ENCODE data around the gene CFAP57. TPM values are rescaled to one million over a fixed set of nuclear protein-coding genes. Genes with fewer than 3 reads are reported as not detected.

Gene CFAP57
- total RNA-seq, 1 donor from 2014 or later = 4.1 TPM

GRCh38 chr1:43274804-43275180, 102.7 kb downstream of the CFAP57 start:
- ATAC-seq (no peak), DNase-seq (no peak)

GRCh38 chr1:43275826-43276620, 103.9 kb downstream of the CFAP57 start:
- peak; percentile 24 for DNase-seq
- intact Hi-C loops (cut with DNase I) = no loop called here

More at GRCh38 chr1:43274804-43275180, 102.7 kb downstream of the CFAP57 start:
- Histone ChIP-seq H3K4me3 (no peak overlapping the region), H3K36me3 (no peaks in the 10 kb centered on the region), H3K27me3 (ENCODE audit: low read depth) (no peaks in the 10 kb centered on the region), H3K4me1 (peaks cover 16% of the 10 kb centered on the region), H3K9me3 (no peaks in the 10 kb centered on the region), H3K27ac (peak overlapping the region; percentile 8)
- TF ChIP-seq CTCF (IDR thresholded peaks at IDR 0.05) = no peak
- intact Hi-C loops (cut with DNase I) = no loop called here

DNA sequence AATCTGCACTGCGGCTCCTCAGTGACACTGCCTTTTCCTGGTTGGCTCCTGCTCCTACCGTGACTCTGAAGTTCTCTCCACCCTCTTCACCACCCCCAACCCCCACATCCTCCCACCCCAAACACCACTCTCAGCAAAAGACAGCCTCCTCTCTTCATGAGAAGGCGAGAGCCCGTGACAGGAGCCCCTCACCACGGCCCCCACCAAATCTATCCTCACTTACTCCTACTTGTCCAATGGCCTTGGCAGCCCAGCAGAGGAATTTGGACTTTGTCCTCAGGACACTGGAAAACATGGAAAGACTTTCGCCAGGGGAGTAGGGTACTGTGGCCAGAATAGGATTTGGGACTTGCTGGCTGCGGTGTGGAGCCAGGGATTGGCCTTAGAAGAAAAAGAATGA, 104.5 kb downstream of the CFAP57 start:
- Histone ChIP-seq H3K9me3 (no peaks in the 10 kb centered on the region), H3K4me3 (no peak overlapping the region), H3K27ac (no peak overlapping the region), H3K27me3 (ENCODE audit: low read depth) (no peaks in the 10 kb centered on the region), H3K36me3 (no peaks in the 10 kb centered on the region), H3K4me1 (peaks cover 5% of the 10 kb centered on the region)
- no peak for TF ChIP-seq CTCF (IDR thresholded peaks at IDR 0.05)
- DNase-seq = peak; percentile 11
- no peak for ATAC-seq
- intact Hi-C loops (cut with DNase I) = no loop called here

More at GRCh38 chr1:43275826-43276620, 103.9 kb downstream of the CFAP57 start:
- Histone ChIP-seq H3K27ac (no peak overlapping the region), H3K4me1 (peaks cover 9% of the 10 kb centered on the region), H3K36me3 (no peaks in the 10 kb centered on the region), H3K9me3 (no peaks in the 10 kb centered on the region), H3K27me3 (ENCODE audit: low read depth) (no peaks in the 10 kb centered on the region), H3K4me3 (no peak overlapping the region)
- no peak for TF ChIP-seq CTCF (IDR thresholded peaks at IDR 0.05)
- ATAC-seq = no peak

DNA sequence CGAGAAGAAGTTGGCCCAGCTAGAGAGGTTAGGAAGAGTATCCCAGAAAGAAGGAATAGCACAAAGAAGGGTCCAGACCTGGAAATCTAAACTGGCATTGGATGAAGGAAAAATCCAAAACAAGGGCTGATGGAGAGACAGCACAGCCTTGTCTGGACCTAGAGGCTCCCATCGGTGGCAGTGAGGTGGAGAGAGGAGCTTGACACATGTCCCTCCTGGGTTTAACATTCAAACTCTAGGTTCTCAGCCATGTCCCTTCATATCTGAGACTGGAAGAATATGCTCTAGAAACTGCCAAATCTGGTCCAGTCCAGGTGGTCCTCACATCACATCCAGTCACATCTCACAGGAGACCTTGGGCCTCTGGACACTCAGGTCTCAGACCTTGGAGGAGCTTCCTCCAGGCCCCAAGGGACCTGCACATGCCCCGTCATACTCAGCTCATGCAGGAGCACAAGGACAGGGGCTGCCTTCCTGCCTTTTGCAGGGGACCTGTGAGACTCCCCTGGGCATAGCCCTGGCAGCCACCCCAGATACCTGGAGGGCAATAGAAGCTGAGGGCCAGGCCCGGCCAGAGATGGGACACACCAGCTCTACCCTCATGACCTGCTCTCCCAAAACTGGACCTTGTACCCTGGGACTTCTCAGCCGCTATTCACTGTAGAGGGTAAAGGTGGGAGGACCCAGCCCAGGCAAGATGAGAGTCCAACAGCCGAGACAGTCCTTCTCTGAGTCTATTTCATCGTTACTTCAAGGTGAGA, 105.2 kb downstream of the CFAP57 start:
- intact Hi-C loops (cut with DNase I) = no loop called here
- peak; percentile 37 for DNase-seq
- Histone ChIP-seq H3K27ac (no peak overlapping the region), H3K27me3 (ENCODE audit: low read depth) (no peaks in the 10 kb centered on the region), H3K9me3 (no peaks in the 10 kb centered on the region), H3K4me1 (peaks cover 5% of the 10 kb centered on the region), H3K4me3 (no peak overlapping the region), H3K36me3 (no peaks in the 10 kb centered on the region)
- no peak for ATAC-seq
- TF ChIP-seq CTCF (IDR thresholded peaks at IDR 0.05) = no peak

- Histone ChIP-seq H3K4me1 (peaks cover 2% of the 10 kb centered on the region), H3K27ac (no peak overlapping the region), H3K9me3 (no peaks in the 10 kb centered on the region), H3K27me3 (ENCODE audit: low read depth) (no peaks in the 10 kb centered on the region), H3K36me3 (no peaks in the 10 kb centered on the region), H3K4me3 (no peak overlapping the region)
- peak; percentile 16 for DNase-seq
- TF ChIP-seq CTCF (IDR thresholded peaks at IDR 0.05) = no peak
- no peak for ATAC-seq
- intact Hi-C loops (cut with DNase I) = no loop called here
Observed at GRCh38 chr1:43279161-43279560, 107.0 kb downstream of the CFAP57 start.

Data from lower lobe of right lung (tissue), 2 donors.